GM18520 (cell line): ENCODE measurements around the gene TYMS.

ENCODE experiments used
- ATAC-seq: cut with Tn5 transposase; IDR thresholded peaks from one replicate; pipeline ENCODE4 v1.9.1; 2021; ENCODE audit not compliant: unreplicated experiment

Gene TYMS

DNA sequence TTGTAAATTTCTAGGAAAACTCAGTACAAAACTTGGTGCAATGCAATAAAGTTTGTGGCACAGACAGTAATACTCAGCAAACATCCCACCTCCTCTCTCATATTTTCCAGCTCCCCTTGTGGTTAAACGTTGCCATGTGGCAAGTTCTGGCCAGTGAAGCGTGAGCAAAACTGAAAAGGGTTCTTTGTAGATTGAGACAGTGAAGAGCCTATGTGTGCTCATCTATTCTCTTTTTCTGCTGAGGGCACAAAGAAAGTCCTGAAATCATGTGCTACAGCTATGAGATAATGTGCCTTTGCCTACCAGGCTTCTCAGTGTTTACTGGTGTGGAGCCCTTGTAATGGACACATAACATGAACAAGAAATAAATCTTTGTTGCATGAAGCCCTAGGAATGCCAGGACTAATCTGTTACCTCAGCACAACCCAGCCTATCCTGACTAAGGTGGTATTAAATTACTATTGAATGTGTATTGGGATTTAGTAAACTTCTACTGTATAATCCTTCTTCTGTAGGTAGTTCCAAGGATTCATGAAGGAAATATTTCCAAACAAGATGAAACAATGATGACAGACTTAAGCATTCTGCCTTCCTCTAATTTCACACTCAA is 13.0 kb upstream of the TYMS start:
- no peak for ATAC-seq

DNA sequence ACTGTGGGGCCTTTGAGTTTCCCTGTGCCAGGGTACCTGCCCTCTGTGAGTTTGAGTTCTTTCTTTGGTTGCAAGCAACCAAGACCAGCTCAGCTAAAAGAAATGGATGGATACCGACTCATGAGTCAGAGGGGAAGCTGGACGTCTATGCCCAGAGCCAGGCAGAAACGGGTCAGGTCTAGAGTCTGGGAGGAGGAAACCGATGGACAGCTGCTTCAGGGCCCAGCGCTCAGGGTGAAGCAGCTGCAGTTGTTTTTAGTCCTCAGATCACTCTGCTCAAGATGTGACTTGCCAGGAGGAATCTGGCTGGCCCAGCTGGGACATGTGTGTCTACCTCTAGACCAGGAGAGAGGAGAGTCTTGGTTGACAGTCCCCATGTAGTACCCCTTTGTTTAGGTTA is 10.1 kb upstream of the TYMS start:
- ATAC-seq = no peak

DNA sequence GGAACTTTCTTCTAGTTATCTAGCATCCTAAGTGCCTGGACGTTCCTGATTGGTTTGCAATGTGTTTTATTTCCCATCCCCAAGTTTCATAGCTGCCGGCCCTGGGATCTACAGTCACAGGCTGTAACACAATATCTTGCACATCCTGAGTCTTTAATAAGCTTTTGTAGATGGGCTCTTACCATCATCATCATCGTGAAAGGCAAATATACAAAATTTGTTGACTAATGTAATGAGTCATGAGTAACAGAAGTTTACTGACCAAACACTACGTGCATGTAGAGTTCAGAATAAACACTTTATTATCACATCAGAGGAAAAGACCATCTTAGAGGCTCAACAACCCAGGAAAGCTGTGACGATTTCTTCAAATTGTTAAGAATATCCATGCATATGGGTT is 8.1 kb upstream of the TYMS start:
- ATAC-seq = no peak

DNA sequence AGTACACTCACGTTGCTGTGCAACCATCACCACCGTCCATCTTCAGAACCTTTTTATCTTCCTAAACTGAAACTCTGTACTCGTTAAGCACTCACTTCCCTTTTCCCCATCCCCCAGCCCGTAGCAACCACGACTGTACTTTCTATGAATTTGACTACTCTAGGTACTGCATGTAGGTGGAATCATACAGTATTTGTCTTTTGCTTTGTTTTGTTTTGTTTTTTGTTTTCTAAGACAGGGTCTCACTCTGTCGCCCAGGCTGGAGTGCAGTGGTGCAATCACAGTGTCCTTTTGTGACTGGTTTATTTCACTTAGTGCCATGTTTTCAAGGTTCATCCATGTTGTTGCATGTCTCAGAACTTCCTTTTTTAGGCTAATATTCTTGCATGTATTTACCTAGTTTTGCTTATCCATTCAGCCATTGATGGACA is 7.0 kb upstream of the TYMS start:
- peak; percentile 81 for ATAC-seq

DNA sequence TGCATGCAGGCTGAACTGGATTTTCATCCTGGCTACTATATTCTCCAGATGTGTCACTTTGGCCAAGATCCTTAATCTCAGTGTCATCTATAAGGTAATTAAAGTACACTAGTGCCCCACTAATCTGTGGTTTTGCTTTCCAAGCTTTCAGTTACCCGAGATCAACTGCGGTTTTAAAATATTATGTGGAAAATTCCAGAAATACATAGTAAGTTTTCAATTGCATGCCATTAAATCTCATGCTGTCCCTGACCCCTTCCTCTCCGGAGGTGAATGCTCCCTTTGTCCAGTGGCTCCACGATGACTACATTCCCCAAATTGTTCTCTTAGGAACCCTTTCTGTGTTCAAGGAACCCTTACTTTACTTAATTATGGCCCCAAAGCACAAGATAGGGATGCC is 5.3 kb upstream of the TYMS start:
- ATAC-seq = no peak

DNA sequence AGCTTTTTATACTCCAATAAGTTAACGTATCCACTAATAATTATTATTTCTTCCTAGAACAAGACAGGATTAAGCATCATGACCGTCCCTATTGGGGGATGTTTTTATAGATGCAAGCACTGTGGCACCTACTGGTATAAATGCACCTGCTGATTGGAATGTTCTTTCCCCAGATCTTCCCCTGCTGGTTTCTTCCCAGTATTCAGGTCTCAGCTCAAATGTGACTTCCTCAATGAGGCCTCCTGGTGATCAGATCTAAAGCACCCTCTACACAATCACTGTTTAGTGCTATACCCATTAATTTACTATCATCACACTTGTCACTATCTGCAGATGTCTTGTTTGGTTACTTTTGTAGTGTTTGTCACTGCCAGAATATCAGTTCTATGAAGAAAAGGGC is 3.9 kb upstream of the TYMS start:
- ATAC-seq = no peak

DNA sequence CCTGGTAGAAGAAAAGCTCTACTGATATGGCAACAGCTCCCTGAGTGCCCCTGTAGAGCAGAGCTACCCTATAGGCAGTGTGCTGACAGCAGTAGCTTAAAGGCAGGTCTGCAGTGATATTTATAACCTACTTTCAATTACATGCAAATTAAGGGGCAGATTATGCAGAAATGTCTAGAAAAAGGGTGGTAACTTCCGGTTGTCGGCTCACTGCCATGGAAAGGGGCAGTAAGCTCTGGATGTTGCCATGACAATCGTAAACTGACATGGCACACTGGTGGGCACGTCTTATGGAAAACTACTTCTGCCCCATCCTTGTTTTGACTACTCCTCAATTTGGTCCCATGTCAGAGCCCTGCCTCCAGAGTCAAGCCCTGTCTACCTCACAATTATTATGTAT is 2.9 kb upstream of the TYMS start:
- ATAC-seq = no peak

DNA sequence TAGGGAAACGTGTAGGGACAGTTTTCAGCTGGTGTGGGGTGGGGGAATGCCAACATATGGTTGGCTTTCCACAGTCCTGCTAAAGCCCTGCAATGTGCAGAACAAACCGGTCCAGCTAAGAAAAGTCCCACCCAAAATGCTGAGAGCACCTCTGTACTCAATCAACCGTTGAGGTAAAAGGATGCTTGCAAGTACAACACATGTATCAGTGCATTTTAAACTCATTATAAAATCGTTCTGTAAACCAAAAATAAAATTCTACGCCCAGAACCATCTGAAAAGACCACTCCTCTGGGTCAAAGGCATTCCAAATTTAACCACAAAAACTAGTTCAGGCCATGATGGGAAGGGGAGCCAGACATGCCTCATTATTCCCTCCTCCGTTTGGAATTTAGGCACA is 2.0 kb upstream of the TYMS start:
- no peak for ATAC-seq

DNA sequence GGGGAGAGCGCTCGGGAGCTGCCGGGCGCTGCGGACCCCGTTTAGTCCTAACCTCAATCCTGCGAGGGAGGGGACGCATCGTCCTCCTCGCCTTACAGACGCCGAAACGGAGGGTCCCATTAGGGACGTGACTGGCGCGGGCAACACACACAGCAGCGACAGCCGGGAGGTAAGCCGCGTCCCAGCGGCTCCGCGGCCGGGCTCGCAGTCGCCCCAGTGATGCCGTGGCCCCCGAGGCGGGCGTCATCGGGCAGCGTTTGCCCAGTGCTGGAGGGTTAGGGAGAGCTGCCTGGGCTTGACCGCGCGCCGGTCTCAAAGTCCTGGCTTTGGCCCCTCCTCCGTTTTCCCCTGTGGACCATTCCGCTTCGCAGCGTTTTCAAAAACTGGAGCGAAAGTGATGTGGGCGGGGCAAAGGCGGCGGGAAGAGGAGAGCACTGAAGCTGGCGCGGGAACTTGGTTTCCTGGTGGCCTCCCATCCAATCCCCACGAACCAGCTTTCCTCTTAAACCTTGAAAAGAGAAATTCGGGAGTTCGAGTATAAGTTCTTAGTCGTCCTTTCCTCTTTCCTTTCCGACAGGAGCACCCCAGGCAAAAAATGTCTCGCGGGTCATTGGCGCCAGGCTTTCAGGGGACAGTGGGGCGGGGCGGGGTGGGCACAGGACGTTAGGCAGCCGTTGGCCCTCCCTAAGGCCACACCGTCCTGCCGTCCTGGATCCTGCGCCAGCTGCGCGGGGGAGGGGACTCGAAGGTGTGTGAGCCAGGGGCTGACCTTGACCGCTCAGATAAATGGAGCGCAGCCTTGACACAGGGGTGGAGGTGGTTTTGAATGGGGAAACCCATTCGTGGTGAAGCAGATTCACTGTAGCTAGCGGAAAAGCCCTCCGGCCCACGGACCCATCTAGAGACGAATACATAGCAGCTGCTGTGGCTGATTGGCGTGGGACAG is 821 bp downstream of the TYMS start:
- peak; percentile 63 for ATAC-seq

DNA sequence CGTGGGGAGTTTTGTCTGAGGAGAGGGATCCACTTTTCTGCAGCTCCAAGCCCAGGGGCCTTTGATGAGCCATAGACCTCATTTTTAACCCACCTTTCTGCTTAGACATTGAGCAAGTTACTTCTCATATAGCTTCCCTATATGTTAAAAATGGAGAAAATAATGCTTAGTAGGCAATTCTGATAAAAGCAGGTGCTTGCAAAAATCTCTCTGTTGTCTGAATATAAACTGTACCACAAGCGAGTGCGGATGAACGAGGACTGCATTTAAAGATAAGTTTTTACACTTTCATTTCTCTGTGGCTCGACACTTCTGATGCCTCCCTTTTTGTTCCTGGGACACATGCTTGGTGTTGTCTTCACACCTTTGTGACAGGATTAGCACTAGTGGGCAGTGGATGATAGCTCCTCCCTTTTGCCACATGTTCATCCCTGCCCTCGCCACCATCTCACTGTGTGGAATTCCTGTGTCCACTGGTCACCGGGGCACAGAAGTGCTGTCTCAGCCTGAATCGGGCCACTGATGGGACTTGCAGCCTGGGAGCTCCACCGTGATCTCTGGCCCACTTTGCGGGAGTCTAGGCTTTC is 1.6 kb downstream of the TYMS start:
- no peak for ATAC-seq

DNA sequence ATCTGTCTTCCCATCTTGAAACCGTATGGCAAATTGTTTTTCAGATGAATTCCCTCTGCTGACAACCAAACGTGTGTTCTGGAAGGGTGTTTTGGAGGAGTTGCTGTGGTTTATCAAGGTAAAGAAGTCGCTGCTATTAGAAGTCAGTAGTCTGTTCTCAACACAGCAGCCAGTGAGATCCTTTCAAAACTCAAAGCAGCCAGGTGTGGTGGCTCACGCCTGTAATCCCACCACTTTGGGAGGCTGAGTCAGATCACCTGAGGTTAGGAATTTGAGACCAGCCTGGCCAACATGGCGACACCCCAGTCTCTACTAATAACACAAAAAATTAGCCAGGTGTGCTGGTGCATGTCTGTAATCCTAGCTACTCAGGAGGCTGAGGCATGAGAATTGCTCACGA is 2.1 kb downstream of the TYMS start:
- no peak for ATAC-seq

DNA sequence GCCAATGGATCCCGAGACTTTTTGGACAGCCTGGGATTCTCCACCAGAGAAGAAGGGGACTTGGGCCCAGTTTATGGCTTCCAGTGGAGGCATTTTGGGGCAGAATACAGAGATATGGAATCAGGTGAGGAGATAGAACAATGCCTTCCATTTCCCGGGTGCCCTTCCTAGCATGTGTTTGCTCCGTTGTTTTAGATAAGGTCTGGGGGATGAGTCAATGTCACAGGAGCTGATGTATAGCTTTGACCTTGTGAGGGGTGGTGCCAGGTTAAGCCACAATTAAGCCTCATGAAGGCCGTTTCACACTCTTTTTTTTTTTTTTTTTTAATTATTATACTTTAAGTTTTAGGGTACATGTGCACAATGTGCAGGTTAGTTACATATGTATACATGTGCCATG is 4.7 kb downstream of the TYMS start:
- no peak for ATAC-seq

DNA sequence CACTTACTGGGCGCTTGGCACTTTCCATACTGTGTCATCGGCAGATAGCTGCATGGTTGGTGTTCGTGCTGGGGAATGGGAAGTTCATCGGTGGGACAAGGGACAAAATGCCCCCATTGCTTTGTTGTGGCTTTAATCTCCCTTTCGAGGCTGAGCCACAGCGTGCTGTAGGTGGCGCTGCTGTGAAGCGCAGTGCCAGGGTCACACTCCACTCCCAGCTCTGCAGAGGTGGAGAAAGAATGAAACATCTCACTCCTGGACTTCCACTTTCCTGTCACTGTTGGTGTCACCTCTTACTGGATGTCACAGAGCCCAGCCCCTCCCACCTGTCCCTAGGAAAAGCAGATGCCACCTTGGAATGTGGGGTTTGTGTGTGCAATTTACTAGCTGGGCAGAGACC is 8.7 kb downstream of the TYMS start:
- no peak for ATAC-seq

DNA sequence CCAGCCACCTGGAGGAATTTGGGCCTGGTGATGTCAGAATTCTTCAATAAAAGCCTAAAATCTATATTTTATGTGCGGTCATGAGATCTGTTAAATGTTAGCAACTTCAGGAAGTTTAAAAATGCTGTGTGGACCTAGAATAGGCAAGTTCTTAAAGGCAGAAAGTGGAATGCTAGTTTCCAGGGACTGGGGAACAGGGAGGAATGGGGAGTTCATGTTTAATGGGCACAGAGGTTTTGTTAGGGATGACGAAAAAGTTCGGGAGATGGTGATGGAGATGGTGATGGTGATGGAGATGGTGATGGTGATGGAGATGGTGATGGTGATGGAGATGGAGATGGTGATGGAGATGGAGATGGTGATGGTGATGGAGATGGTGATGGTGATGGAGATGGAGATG is 9.2 kb downstream of the TYMS start:
- ATAC-seq = no peak

DNA sequence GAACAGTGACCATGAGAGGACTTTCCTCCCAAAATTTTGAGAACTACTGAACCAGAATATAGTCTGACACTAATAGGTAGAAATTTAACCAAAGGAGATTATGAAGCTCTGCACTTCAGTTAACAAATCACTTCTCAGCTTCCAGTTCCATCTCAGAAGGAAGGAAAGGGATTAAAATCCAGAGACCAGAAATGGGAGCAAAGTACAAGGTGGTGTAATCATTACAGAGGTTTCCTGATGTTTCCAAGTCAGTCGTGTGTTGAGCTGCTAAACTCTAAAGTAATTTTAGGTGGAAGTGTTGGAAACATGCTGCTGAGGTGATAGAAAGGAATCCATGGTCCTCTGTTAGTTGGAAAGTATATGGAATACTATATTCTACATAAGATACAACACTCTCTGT is 10.8 kb downstream of the TYMS start:
- no peak for ATAC-seq

DNA sequence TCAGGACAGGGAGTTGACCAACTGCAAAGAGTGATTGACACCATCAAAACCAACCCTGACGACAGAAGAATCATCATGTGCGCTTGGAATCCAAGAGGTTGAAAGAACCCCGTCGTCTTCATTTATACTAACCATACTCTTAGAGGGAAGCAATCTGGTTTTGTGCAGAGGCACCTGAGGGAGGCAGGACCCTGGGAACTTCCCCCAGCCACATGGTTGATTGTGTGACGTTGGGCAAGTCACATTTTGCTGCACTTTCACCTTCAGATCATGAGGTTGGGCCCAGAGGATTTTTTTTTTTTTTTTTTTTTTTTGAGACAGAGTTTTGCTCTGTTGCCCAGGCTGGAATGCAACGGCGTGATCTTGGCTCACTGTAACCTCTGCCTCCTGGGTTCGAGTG is 11.6 kb downstream of the TYMS start:
- ATAC-seq = no peak

DNA sequence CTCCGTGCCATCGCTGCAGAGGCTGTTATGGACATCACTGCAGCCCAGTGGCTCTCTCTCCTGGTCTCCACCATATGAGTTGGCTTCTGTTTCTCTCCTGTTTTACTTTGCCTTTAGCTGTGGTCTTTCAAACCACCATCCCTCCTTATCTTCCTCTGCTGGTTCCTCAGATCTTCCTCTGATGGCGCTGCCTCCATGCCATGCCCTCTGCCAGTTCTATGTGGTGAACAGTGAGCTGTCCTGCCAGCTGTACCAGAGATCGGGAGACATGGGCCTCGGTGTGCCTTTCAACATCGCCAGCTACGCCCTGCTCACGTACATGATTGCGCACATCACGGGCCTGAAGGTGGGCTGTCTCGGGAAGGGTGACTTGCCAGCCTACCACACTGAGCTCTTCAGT is 13.1 kb downstream of the TYMS start:
- ATAC-seq = no peak

DNA sequence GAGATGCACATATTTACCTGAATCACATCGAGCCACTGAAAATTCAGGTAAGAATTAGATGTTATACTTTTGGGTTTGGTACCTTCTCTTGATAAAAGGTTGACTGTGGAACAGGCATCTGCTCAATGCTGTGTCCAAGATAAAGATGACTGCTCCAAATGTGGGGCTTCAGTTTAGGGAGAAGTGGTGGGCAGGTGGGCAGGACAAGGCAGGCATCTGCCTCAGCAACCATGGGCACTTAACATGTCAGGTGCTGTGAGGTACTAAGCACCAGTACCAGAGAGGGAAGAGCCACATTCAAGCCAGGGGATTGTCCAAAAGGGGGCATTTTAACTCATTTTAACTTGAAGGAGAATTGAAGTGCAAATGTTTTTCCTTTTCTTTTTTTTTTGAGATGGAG is 14.0 kb downstream of the TYMS start:
- no peak for ATAC-seq

DNA sequence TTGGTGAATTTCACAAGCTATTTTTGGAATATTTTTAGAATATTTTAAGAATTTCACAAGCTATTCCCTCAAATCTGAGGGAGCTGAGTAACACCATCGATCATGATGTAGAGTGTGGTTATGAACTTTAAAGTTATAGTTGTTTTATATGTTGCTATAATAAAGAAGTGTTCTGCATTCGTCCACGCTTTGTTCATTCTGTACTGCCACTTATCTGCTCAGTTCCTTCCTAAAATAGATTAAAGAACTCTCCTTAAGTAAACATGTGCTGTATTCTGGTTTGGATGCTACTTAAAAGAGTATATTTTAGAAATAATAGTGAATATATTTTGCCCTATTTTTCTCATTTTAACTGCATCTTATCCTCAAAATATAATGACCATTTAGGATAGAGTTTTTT is 15.9 kb downstream of the TYMS start:
- no peak for ATAC-seq

DNA sequence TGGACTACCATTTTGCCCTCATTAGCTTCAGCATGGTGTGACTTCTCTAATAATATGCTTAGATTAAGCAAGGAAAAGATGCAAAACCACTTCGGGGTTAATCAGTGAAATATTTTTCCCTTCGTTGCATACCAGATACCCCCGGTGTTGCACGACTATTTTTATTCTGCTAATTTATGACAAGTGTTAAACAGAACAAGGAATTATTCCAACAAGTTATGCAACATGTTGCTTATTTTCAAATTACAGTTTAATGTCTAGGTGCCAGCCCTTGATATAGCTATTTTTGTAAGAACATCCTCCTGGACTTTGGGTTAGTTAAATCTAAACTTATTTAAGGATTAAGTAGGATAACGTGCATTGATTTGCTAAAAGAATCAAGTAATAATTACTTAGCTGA is 16.3 kb downstream of the TYMS start:
- ATAC-seq = no peak

DNA sequence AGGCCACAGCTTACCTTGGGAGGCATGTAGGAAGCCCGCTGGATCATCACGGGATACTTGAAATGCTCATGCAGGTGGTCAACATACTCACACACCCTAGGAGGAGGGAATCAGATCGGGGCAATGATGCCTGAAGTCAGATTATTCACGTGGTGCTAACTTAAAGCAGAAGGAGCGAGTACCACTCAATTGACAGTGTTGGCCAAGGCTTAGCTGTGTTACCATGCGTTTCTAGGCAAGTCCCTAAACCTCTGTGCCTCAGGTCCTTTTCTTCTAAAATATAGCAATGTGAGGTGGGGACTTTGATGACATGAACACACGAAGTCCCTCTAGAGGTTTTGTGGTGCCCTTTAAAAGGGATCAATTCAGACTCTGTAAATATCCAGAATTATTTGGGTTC is 17.9 kb downstream of the TYMS start:
- no peak for ATAC-seq

DNA sequence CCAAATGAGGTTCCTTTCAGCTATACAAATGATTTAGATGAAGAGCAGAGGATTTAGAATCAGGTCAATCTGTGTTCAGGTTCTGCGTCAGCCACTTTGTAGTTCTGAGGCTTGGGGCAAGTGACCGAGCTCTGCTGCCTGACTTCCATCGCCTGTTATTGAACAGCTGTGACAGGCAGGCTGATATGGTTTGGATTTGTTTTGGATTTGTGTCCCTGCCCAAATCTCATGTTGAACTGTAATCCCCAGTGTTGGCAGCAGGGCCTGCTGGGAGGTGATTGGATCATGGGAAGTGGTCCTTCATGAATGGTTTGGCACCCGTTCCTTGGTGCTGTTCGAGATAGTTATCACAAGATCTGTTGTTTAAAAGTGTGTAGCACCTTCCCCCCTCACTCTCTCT is 18.6 kb downstream of the TYMS start:
- no peak for ATAC-seq
